Ureter (tissue), 1 donor: ENCODE data around the gene LSM2. TPM values are rescaled to one million over a fixed set of nuclear protein-coding genes. Genes with fewer than 3 reads are reported as not detected.
"Not testable (repeated sequence)": the region's sequence is repeated elsewhere in the genome, so short reads cannot be mapped to it uniquely, and the experiment has no call there.

Experiments used
- DNase-seq: peaks from one replicate; pipeline ENCODE4 v3.0.0-alpha.2; 2020; ENCODE audit warnings: low spot score
- total RNA-seq: library from RNA; stranded (reverse); gene quantifications from one replicate; pipeline ENCODE4 v1.2.4, GENCODE V29; 2023
- donor health status: DM: yes; HTN: yes; CAD: no.

Gene LSM2
- total RNA-seq, 1 donor from 2014 or later: 35.6 TPM

GRCh38 chr6:31827286-31828079 lies 20.7 kb upstream of the LSM2 start, which contains the start of gene HSPA1B:
Gene HSPA1B, plus strand, starts transcription at chr6:31827738. Its CDS starts 213 bp downstream, at chr6:31827951.
- DNase-seq: peak; percentile 99

GRCh38 chr6:31826793-31827285 lies 20.1 kb upstream of the LSM2 start:
- DNase-seq: peak; percentile 90

GRCh38 chr6:31825553-31825952 lies 18.8 kb upstream of the LSM2 start:
- DNase-seq: no peak

- DNase-seq: not testable (repeated sequence)
These were observed 16.9 kb upstream of the LSM2 start for GRCh38 chr6:31823592-31824196.

GRCh38 chr6:31822036-31822821 lies 15.5 kb upstream of the LSM2 start:
- peak; percentile 92 for DNase-seq

GRCh38 chr6:31821301-31822035 lies 14.7 kb upstream of the LSM2 start:
- DNase-seq: peak; percentile 79

- DNase-seq: not testable (repeated sequence)
These were observed 13.6 kb upstream of the LSM2 start for GRCh38 chr6:31820399-31820798.

GRCh38 chr6:31819871-31820299 lies 13.1 kb upstream of the LSM2 start:
- DNase-seq: no peak

GRCh38 chr6:31817929-31818511 lies 11.3 kb upstream of the LSM2 start:
- not testable (repeated sequence) for DNase-seq

- DNase-seq: not testable (repeated sequence)
These were observed 10.6 kb upstream of the LSM2 start for GRCh38 chr6:31817133-31817928.

GRCh38 chr6:31815025-31815838 lies 8.5 kb upstream of the LSM2 start, which contains the start of the genes HSPA1A and HSPA1L:
Gene HSPA1A, plus strand, starts transcription at chr6:31815543. Its CDS starts 214 bp downstream, at chr6:31815757.
Gene HSPA1L, minus strand, starts transcription at chr6:31815283. Its CDS starts 3,311 bp downstream, at chr6:31811972.
- peak; percentile 96 for DNase-seq

- peak; percentile 97 for DNase-seq
These were observed 7.9 kb upstream of the LSM2 start for GRCh38 chr6:31814677-31815024.

- no peak for DNase-seq
These were observed 6.7 kb upstream of the LSM2 start for GRCh38 chr6:31813465-31813849.

GRCh38 chr6:31811645-31812044 lies 4.9 kb upstream of the LSM2 start:
- DNase-seq: no peak

- not testable (repeated sequence) for DNase-seq
These were observed 1.8 kb upstream of the LSM2 start for GRCh38 chr6:31808599-31808998.

GRCh38 chr6:31805939-31806469 lies 762 bp downstream of the LSM2 start:
- no peak for DNase-seq

- DNase-seq: not testable (repeated sequence)
These were observed 5.5 kb downstream of the LSM2 start for GRCh38 chr6:31801031-31801927.

GRCh38 chr6:31799781-31800180 lies 7.0 kb downstream of the LSM2 start:
- no peak for DNase-seq
